ENCODE measurements around the gene XPO6. TPM values are rescaled to one million over a fixed set of nuclear protein-coding genes. Genes with fewer than 3 reads are reported as not detected.
"Not testable (repeated sequence)": the region's sequence is repeated elsewhere in the genome, so short reads cannot be mapped to it uniquely, and the experiment has no call there.

The XPO6 gene
- 57.1 and 61.5 TPM in 2 replicates for total RNA-seq

- peak; percentile 94 to 97 for DNase-seq (ENCODE audit: low read depth in 2 of 2)
Observed at GRCh38 chr16:28211758-28212531, at the start of gene XPO6. Gene XPO6, minus strand, starts transcription at chr16:28211965. Its CDS starts 597 bp downstream, at chr16:28211368.

GRCh38 chr16:28260193-28260592 lies 48.4 kb upstream of the XPO6 start:
- no peak for DNase-seq (ENCODE audit: low read depth in 2 of 2)

DNA sequence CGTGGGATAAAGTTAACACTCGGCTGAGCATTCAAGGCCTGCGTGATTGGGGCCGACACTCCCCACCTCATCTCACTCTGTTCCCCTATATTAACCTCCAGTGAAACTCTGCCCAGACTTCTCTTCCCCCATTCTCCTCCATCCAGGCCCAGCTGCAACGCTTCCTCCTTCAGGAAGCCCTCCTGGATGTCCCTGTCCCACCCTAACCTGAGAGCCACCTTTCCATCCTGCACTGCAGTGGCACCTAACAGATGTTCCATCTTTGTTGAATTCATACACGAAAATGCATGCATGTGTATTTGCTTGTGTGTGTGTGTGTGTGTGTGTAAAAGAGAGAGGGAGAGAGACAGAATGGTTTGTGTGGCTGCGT lies 48.0 kb upstream of the XPO6 start:
- no peak for DNase-seq (ENCODE audit: low read depth in 2 of 2)

GRCh38 chr16:28259091-28259780 lies 47.5 kb upstream of the XPO6 start:
- no peak for DNase-seq (ENCODE audit: low read depth in 2 of 2)

GRCh38 chr16:28258567-28258966 lies 46.8 kb upstream of the XPO6 start:
- DNase-seq (ENCODE audit: low read depth in 2 of 2) = no peak

DNA sequence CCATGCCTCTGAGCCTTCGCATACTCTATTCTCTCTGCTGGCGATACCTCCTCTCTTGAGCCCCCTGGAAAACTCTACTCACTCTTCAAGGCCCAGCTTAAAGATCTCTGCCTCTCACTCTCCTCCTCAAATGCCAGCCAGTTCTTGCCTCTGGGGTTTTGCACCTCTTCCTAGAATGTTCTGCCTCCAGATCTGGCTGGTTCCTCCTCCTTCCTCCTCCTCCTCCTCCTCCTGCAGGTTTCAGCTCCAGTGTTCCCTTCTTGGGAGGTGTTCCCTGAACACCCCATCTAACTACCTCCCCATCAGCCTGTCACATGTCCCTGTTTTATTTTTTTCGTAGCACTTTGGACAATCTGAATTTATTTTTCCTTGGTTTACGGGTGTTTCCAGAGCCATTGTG lies 45.5 kb upstream of the XPO6 start:
- no peak for DNase-seq (ENCODE audit: low read depth in 2 of 2)

GRCh38 chr16:28255838-28256237 lies 44.1 kb upstream of the XPO6 start:
- no peak for DNase-seq (ENCODE audit: low read depth in 2 of 2)

- no peak for DNase-seq (ENCODE audit: low read depth in 2 of 2)
Observed at GRCh38 chr16:28254158-28254557, 42.4 kb upstream of the XPO6 start.

DNA sequence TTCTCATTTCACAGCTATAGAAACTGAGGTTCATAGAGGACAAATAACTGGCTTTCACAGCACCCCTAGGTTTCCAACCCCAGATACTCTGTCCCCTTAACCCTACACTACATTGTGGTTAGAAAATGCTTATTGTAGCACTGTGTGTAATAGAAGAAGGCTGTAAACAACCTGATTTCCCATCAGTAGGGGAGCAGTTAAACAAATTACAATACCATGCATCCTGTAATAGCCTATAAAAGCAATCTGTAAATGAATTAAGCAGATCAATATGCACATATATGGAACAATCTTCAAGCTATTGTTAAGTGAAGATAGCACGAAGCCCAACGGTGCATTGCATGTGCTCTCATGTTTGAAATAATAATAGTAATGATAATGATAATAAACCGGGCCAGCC lies 39.2 kb upstream of the XPO6 start:
- DNase-seq (ENCODE audit: low read depth in 2 of 2) = no peak

GRCh38 chr16:28249483-28249882 lies 37.7 kb upstream of the XPO6 start:
- not testable (repeated sequence) for DNase-seq (ENCODE audit: low read depth in 2 of 2)

- DNase-seq (ENCODE audit: low read depth in 2 of 2) = no peak
Observed at GRCh38 chr16:28241924-28242323, 30.2 kb upstream of the XPO6 start.

GRCh38 chr16:28237754-28238357 lies 26.1 kb upstream of the XPO6 start:
- DNase-seq (ENCODE audit: low read depth in 2 of 2) = no peak

- DNase-seq (ENCODE audit: low read depth in 2 of 2) = no peak
Observed at GRCh38 chr16:28231763-28232162, 20.0 kb upstream of the XPO6 start.

GRCh38 chr16:28223909-28224308 lies 12.1 kb upstream of the XPO6 start:
- DNase-seq (ENCODE audit: low read depth in 2 of 2) = not testable (repeated sequence)

DNA sequence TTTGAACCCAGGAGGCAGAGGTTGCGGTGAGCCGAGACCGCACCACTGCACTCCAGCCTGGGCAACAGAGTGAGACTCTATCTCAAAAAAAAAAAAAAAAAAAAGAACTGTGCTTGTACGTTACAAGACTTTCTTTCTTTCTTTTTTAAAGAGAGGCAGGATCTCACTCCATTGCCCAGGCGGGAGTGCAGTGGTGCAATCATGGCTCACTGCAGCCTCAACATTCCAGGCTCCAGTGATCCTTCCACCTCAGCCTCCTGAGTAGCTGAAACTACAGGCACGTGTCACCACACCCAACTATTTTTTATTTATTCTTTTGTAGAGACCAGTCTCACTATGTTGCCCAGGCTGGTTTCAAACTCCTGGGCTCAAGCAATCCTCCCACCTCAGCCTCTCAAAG lies 8.0 kb upstream of the XPO6 start:
- not testable (repeated sequence) for DNase-seq (ENCODE audit: low read depth in 2 of 2)

DNA sequence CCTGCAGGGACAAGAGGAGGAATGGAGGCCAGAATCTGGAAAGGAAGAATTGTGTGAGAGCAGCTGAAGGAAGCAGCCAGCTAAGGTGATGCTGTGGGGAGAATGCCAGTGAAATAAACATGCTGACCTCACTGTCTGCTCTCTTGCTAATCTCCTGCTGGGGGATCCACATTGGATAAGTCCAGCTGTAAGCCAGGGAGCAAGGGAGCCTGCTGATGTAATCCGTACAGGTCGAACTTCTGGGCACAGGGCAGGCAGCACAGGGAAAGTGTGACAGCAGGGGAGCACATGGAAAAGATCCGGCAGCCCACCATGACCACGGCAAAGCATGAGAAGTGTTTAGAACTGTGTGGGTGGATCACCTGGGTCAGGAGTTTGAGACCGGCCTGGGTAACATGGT lies 7.5 kb upstream of the XPO6 start:
- no peak for DNase-seq (ENCODE audit: low read depth in 2 of 2)

DNA sequence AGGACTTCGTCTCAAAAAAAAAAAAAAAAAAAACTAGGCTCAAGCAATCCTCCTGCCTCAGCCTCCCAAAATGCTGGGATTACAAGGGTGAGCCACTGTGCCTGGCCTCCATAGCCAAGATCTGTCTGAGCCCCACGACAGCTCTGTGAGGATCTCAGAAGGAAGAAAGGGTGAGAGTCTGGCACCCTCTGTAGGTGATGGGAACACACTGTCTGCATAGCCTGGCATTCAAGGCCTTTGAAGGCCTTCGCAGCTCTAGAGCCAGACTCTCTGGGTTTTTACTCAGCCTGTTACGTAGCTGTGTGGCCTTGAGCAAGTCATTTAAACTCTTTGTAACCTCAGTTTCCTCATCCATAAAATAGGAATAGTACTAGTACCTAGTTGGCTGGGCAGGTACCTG lies 6.3 kb upstream of the XPO6 start:
- DNase-seq (ENCODE audit: low read depth in 2 of 2) = peak; percentile 48 to 63

GRCh38 chr16:28217326-28217725 lies 5.6 kb upstream of the XPO6 start:
- no peak for DNase-seq (ENCODE audit: low read depth in 2 of 2)

DNA sequence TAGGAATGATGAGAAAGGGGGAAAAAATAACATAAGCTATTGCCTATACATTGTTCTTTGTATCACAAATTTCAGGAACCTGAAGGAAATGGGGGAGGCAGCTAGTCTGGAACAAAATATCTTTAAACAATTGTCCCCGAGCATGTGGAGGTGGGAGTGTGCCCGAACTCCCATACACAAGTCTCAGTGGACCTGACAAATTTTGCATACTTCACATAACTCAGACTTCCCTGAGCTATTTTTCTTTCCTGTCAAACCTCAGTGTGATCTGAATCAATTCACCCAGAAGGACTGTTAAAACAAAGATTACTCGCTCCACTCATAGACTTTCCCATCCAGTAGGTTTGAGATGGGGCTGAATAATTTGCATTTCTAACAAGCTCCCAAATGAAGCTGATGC lies 1.6 kb upstream of the XPO6 start:
- DNase-seq (ENCODE audit: low read depth in 2 of 2) = peak in 1 of 2 donors; percentile 71

GRCh38 chr16:28212532-28212873 lies 738 bp upstream of the XPO6 start:
- peak in 1 of 2 donors; percentile 43 for DNase-seq (ENCODE audit: low read depth in 2 of 2)

GRCh38 chr16:28210979-28211588 lies 681 bp downstream of the XPO6 start:
- DNase-seq (ENCODE audit: low read depth in 2 of 2) = peak; percentile 68 to 81

- no peak for DNase-seq (ENCODE audit: low read depth in 2 of 2)
Observed at GRCh38 chr16:28210264-28210663, 1.5 kb downstream of the XPO6 start.
